Heart right ventricle (tissue), 16 donors: ENCODE measurements around the gene NRTN. TPM values are rescaled to one million over a fixed set of nuclear protein-coding genes. Genes with fewer than 3 reads are reported as not detected.

Experiments
- ATAC-seq, 8 donors: fragments of 200-7000 bp; cut with Tn5 transposase; one replicate each; pipeline ENCODE4 v1.9.1; 2020; ENCODE audit warnings: mild to moderate bottlenecking in 8 of 8, moderate library complexity in 8 of 8, moderate number of reproducible peaks in 1 of 8
- DNase-seq, 2 donors: peaks; one replicate each; pipeline ENCODE4 v3.0.0-alpha.2; 2020
- H3K27ac ChIP-seq, 10 donors: fragments of 200-600 bp; sonication (generic) in 2 of 10; one replicate each; pipeline versions ENCODE4 v1.5.0 to v1.8.0; 2020 to 2022; ENCODE audit warnings: mild to moderate bottlenecking in 3 of 10
- H3K27me3 ChIP-seq, 7 donors: fragments of 200-600 bp; one replicate each; pipeline ENCODE4 v1.8.0; 2021 to 2022; ENCODE audit warnings: mild to moderate bottlenecking in 2 of 7
- H3K36me3 ChIP-seq, 9 donors: fragments of 200-600 bp; sonication (generic) in 1 of 9; one replicate each; pipeline versions ENCODE4 v1.5.0 to v1.8.0; 2020 to 2022; ENCODE audit warnings: mild to moderate bottlenecking in 2 of 9
- H3K4me1 ChIP-seq, 9 donors: fragments of 200-600 bp; sonication (generic) in 1 of 9; one replicate each; pipeline versions ENCODE4 v1.5.0 to v1.8.0; 2020 to 2022; ENCODE audit warnings: mild to moderate bottlenecking in 4 of 9
- H3K4me3 ChIP-seq, 10 donors: fragments of 200-600 bp; sonication (generic) in 2 of 10; one replicate each; pipeline versions ENCODE4 v1.5.0 to v1.8.0; 2020 to 2022; ENCODE audit warnings: mild to moderate bottlenecking in 7 of 10, moderate library complexity in 2 of 10
- H3K9me3 ChIP-seq, 11 donors: fragments of 200-600 bp in 10 of 11; sonication (generic) in 2 of 11; one replicate each; pipeline versions ENCODE4 v1.5.0 to v1.8.0; 2013 to 2022; ENCODE audit warnings: mild to moderate bottlenecking in 2 of 11, control low read depth in 1 of 11, moderate library complexity in 1 of 11
- whole genome bisulfite sequencing, 2 donors: extraction: QIAGEN DNeasy Blood & Tissue Kit; methylation state at CpG; one replicate each; pipeline ENCODE4 v1.1.7; 2013; ENCODE audit warnings: inconsistent platforms in 1 of 2; 5-methylcytosine and 5-hydroxymethylcytosine counted together
- intact Hi-C, 10 donors: fragments of 100-400 bp; cut with DNase I; formaldehyde crosslinking; loops; one replicate each; pipeline versions ENCODE4 v1.11.1 to v1.14.2; 2022
- polyA plus RNA-seq, 2 donors: library from polyadenylated mRNA; stranded (reverse); fragments of 200-250 nt; gene quantifications; one replicate each; pipeline ENCODE4 v1.2.3, GENCODE V29; 2013
- total RNA-seq, 10 donors: library from RNA; stranded (reverse); fragmentation: NEBNext Ultra II Directional in 3 of 10; extraction: Animal tissue kit (Norgen Biotek cat#: 25700) in 3 of 10; gene quantifications; one replicate each; pipeline versions ENCODE4 v1.2.1 to v1.2.4, GENCODE V29; 2021 to 2023
- TF ChIP-seq, protein P1 (sequence below), 9 donors: fragments of 200-600 bp; sonication (generic) in 2 of 9; IDR thresholded peaks; one replicate each; pipeline versions ENCODE4 v1.5.0 to v1.8.0; 2021 to 2022; ENCODE audit warnings: antibody characterized with exemption in 9 of 9, mild to moderate bottlenecking in 5 of 9, moderate library complexity in 1 of 9
- donor health status: Arrhythmogenic right ventricular cardiomyopathy.
- donor health status: ischemic (EF 13 %, LVEDD 7.1; RV severe dilation, severe dysfunction).
- donor health status: healthy with polysubstance abuse.
- donor health status: DM: no; HTN: yes; CAD: no.
- donor health status: DM: no; HTN: no; CAD: no.
- donor health status: ischemic (EF 25% LVEDD 6.9; RV normal size, moderate dysfunction).
- donor health status: ischemic (EF 25% LVEDD 5.7; RV mildly dilated, moderate dysfunction).
- donor health status: healthy.
- donor health status: DM: yes; HTN: yes; CAD: no.
- donor health status: Ischemic cardiomyopathy.
- donor health status: ischemic (EF 35%, LVEDD 5.7; RV mildly dilated, moderate dysfunction).
- donor health status: nonischemic (EF 11% LVEDD 7.7; RV severe dilation, severe dysfunction).
- donor health status: DM: yes; HTN: yes; CAD: no.
- donor health status: PGD.
- donor health status: ischemic (EF 29% LVEDD 5.4; RV normal size, mild dysfunction).
- donor health status: nonischemic (EF 23%, LVEDD 6.1; RV moderate dilation, normal function).

Gene NRTN
- total and polyA plus RNA-seq, 12 donors, result 4.5 to 40.4 (median 16.2) TPM

DNA sequence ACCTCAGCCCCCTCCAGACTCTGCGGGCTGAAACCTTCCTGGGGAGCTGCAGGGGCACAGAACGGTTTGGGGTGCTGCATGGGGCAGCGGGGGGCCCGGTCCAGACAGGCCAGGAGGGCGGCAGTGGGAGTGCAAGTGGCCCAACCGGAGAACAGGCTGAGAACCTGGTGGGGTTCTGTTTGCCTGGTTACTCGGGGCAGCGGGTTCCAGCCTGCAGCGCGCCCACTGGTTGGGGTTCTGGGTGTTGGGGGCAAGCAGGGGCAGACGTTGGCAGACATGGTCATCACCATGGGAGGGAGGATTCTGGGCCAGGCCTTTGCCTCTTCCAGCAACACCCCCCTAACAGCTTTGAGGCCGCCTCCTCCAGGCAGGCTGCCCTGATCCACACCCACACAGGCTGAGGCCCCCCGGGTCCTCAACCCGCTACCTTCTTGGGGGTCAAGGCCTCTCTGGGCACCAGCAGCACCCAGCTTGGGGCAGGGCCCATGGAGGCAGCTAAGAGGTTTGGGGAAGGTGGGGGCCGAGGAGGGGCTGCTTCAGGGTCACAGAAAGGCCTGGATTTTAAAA is 20.2 kb upstream of the NRTN start, which contains the start of gene PRR22:
Gene PRR22 (minus strand): TSS at position 166 of the 567 bp plus-strand sequence. CDS start 86 bp downstream, at position 80.
- no peak within 1 kb of the TSS for H3K27ac ChIP-seq
- TF ChIP-seq, protein P1, sequence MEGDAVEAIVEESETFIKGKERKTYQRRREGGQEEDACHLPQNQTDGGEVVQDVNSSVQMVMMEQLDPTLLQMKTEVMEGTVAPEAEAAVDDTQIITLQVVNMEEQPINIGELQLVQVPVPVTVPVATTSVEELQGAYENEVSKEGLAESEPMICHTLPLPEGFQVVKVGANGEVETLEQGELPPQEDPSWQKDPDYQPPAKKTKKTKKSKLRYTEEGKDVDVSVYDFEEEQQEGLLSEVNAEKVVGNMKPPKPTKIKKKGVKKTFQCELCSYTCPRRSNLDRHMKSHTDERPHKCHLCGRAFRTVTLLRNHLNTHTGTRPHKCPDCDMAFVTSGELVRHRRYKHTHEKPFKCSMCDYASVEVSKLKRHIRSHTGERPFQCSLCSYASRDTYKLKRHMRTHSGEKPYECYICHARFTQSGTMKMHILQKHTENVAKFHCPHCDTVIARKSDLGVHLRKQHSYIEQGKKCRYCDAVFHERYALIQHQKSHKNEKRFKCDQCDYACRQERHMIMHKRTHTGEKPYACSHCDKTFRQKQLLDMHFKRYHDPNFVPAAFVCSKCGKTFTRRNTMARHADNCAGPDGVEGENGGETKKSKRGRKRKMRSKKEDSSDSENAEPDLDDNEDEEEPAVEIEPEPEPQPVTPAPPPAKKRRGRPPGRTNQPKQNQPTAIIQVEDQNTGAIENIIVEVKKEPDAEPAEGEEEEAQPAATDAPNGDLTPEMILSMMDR (IDR thresholded peaks at IDR 0.05), result no peak
- no peaks in the 10 kb centered on the region for H3K9me3 ChIP-seq
- DNase-seq (no peak), ATAC-seq (peak in 1 of 8 donors; percentile 3)
- intact Hi-C loops, result no loop called here
- 94 to 97% methylated on average over 15 of the region's 15 CpGs for WGBS, 2 donors
- peaks cover 13 to 71% (median 48%) of the 10 kb centered on the region in 9 donors for H3K36me3 ChIP-seq
- no peak within 1 kb of the TSS for H3K4me3 ChIP-seq
- no peaks in the 10 kb centered on the region for H3K27me3 ChIP-seq
- peaks cover 0 to 1% (median 0%) of the 10 kb centered on the region in 9 donors for H3K4me1 ChIP-seq

DNA sequence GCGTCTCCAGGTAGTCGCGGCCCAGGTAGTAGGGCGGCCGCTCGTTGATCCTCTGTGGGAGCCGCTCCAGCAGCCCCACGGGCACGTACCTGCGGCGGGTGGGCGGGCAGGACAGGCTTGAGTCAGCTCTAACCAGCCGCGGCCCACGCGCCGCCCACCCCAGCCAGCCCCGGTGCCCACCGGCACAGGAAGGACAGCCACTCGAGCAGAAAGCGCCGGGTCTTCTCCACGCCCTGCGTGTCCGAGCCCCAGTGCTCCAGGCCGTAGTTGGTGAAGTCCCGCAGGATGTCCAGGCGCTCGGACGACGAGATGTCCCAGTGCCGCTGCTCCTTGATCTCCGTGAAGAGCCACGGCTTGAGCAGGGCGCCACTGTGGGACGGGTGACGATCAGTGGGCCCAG is 19.4 kb upstream of the NRTN start:
- intact Hi-C loops, result no loop called here
- H3K4me1 ChIP-seq, result peaks cover 2 to 9% (median 6%) of the 10 kb centered on the region in 9 donors
- no peak overlapping the region for H3K4me3 ChIP-seq
- DNase-seq (no peak), ATAC-seq (no peak)
- H3K36me3 ChIP-seq, result peaks cover 13 to 76% (median 51%) of the 10 kb centered on the region in 9 donors
- no peaks in the 10 kb centered on the region for H3K9me3 ChIP-seq
- TF ChIP-seq, protein P1 (IDR thresholded peaks at IDR 0.05), result no peak
- no peaks in the 10 kb centered on the region for H3K27me3 ChIP-seq
- 95% methylated on average over 37 of the region's 37 CpGs for WGBS, 2 donors
- no peak overlapping the region for H3K27ac ChIP-seq

DNA sequence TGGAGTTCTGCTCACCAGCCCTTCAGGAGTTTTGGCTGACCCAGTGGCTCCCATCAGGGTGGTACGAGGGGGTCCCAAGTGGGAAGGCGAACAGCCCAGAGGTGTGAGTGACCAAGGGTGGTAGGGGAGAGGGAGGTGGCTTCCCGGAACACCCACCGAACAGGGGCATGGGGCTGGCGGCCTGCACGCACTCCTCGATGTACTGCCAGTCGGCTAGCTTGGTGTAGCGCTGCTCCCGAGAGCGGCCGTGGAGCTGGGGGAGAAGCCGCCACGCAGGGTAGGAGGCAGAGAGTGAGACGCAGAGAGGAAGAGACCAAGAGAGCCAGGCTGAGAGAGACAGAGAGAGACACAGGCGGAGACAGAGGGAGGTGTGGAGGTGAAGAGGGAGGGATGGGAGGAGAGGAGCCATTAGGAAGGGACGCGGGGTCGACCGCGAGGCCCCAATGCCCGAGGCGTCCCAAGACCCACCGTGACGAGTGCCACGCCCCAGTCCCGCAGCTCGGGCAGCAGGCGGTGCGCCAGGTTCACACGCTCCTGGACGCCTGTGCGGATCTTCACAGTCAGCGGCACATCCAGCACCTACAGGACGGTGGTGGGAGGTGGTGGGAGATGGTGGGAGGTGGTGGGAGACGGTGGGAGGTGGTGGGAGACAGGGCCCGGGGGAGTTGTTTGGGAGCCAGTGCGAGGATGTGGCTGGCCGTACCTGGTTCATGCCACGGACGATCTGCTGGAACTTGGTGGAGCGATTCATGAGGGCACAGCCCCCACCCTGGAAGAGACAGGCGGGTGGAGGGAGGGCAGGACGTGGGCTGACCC is 18.1 kb upstream of the NRTN start:
- no peak for ATAC-seq
- Histone ChIP-seq H3K27ac (no peak overlapping the region), H3K36me3 (peaks cover 13 to 76% (median 51%) of the 10 kb centered on the region in 9 donors), H3K27me3 (no peaks in the 10 kb centered on the region), H3K4me3 (no peak overlapping the region), H3K4me1 (peaks cover 2 to 9% (median 6%) of the 10 kb centered on the region in 9 donors), H3K9me3 (no peaks in the 10 kb centered on the region)
- no peak for DNase-seq
- WGBS, 2 donors, result 90 to 92% methylated on average over 43 to 44 of the region's 44 CpGs
- TF ChIP-seq, protein P1 (IDR thresholded peaks at IDR 0.05), result no peak
- intact Hi-C loops, result no loop called here

DNA sequence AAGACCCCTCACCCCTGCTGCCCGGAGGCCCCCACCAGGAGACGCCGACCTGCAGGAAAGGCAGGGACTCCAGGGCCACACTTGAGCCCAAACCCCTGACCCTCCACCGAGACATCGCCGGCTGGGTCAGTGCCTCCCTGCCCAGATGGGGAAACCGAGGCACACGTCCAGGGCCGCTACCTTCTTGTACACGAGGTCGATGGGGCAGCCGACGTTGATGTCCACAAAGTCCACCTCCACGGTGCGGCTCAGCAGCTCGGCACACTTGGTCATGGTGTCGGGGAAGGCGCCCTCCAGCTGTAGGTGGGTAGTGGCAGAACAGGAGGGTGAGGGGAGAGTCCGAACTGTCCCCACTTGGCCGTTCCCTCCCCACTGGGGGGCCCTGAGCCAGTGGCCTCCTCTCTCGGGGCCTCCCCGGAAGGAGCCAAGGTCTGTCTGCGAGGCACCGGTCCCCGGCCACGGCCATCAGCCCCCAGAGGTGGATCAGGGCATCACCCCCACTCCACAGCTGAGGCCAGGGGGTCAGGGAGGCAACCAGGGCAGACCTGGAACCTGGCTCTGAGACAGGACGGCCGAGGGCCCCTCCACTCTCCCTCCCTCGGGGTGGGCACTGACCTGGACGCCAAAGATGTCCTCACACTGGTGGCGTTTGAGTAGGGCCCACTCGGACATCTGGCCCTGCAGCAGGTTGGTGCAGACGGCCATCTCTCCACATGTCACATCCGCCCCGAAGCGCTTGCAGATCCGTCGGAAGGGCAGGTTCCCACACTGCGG is 17.3 kb upstream of the NRTN start:
- 90 to 92% methylated on average over 34 to 39 of the region's 39 CpGs for WGBS, 2 donors
- Histone ChIP-seq H3K9me3 (no peaks in the 10 kb centered on the region), H3K36me3 (peaks cover 13 to 74% (median 51%) of the 10 kb centered on the region in 9 donors), H3K27me3 (no peaks in the 10 kb centered on the region), H3K27ac (no peak overlapping the region), H3K4me1 (peaks cover 2 to 9% (median 6%) of the 10 kb centered on the region in 9 donors), H3K4me3 (no peak overlapping the region)
- TF ChIP-seq, protein P1 (IDR thresholded peaks at IDR 0.05), result no peak
- intact Hi-C loops, result no loop called here
- no peak for DNase-seq
- ATAC-seq, result no peak
